Measurements from ENCODE around the gene MAN1A2.

GRCh38 chr1:117541585-117541984 is 174.3 kb downstream of the MAN1A2 start:
- no peak for TF ChIP-seq CTCF (IDR thresholded peaks at IDR 0.05)
- TF ChIP-seq EP300 (IDR thresholded peaks at IDR 0.05), result no peak
